K562 treated with DMSO at 1 percent for 24 hours (cell line): ENCODE data around the gene FAAH2. TPM values are rescaled to one million over a fixed set of nuclear protein-coding genes. Genes with fewer than 3 reads are reported as not detected.

Source experiments
- total RNA-seq: library from RNA; unstranded; fragments of 300-600 nt; gene quantifications from 2 replicates; pipeline ENCODE4 v1.2.3, GENCODE V29; 2022; ENCODE audit warnings: low read depth; ENCODE audit not compliant: insufficient read depth

The FAAH2 gene, protein sequence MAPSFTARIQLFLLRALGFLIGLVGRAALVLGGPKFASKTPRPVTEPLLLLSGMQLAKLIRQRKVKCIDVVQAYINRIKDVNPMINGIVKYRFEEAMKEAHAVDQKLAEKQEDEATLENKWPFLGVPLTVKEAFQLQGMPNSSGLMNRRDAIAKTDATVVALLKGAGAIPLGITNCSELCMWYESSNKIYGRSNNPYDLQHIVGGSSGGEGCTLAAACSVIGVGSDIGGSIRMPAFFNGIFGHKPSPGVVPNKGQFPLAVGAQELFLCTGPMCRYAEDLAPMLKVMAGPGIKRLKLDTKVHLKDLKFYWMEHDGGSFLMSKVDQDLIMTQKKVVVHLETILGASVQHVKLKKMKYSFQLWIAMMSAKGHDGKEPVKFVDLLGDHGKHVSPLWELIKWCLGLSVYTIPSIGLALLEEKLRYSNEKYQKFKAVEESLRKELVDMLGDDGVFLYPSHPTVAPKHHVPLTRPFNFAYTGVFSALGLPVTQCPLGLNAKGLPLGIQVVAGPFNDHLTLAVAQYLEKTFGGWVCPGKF
- total RNA-seq = 4.4 and 6.3 TPM in 2 replicates

DNA sequence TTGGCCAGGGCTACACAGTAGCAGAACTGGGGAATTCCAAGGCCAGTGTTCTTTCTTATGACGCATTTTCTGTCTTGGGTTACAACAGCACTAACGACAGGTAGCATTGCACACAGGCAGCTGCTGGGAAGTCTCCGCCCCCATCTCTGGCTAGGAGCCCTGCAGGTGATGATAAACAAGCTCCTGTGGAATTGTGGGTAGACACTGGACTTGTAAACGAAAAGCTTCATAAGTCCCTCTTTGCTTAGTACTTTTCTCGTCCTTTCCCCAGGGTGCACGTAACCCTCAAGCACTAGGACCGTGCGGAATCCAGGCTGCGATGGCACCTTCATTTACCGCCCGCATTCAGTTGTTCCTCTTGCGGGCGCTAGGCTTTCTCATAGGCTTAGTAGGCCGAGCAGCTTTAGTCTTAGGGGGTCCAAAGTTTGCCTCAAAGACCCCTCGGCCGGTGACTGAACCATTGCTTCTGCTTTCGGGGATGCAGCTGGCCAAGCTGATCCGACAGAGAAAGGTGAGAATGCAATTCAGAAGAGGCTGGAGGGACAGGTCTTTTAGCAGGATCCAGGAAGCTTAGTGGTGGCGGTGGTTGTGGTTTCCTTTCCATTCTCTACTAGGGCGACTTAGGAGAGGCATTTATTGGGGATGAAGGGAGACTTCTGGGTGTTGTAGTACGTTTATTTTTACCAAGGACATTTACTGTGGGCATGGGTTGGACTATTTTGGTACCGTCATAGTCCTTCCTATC lies at the start of gene FAAH2:
FAAH2 (plus strand) TSS at position 200 of the 745 bp plus-strand sequence; CDS start at position 320, 120 bp downstream.

Other genes starting within 250 kb of the FAAH2 start
- 12.3 and 12.9 TPM in 2 replicates for gene SPIN2B, start 165.2 kb upstream of the FAAH2 start, total RNA-seq
- 0.16 TPM in 1 of 2 replicates, not detected in the other for gene SPIN2A, start 149.3 kb upstream of the FAAH2 start, total RNA-seq